Liver (tissue), 1 donor: ENCODE results near the gene SYTL3.

Source experiments
- FOXA1 ChIP-seq: IDR thresholded peaks from 2 replicates; pipeline ENCODE4 v1.6.1; 2016; ENCODE audit warnings: antibody characterized with exemption
- REST ChIP-seq: IDR thresholded peaks from 2 replicates; pipeline ENCODE4 v1.6.1; 2016; ENCODE audit warnings: antibody characterized with exemption, mild to moderate bottlenecking

- TF ChIP-seq FOXA1 (no peak), REST (no peak)
These were observed 107.9 kb downstream of the SYTL3 start for GRCh38 chr6:158757753-158758090.
